Choroid plexus epithelial cell (primary cell): ENCODE results near the gene EFNB3.

Source experiments
- DNase-seq: peaks from one replicate; pipeline ENCODE4 v3.0.0-alpha.2; 2010; ENCODE audit warnings: low read depth
- H3K4me3 ChIP-seq: 2 replicates; pipeline ENCODE4 v1.5.1; 2011; ENCODE audit warnings: low read depth, mild to moderate bottlenecking, control low read depth, low read length, moderate library complexity
- CTCF ChIP-seq: conservative IDR thresholded peaks from 2 replicates; pipeline ENCODE4 v1.5.1; 2011; ENCODE audit warnings: low read depth, mild to moderate bottlenecking, control low read depth, inconsistent platforms, low read length, moderate library complexity

EFNB3 gene

DNA sequence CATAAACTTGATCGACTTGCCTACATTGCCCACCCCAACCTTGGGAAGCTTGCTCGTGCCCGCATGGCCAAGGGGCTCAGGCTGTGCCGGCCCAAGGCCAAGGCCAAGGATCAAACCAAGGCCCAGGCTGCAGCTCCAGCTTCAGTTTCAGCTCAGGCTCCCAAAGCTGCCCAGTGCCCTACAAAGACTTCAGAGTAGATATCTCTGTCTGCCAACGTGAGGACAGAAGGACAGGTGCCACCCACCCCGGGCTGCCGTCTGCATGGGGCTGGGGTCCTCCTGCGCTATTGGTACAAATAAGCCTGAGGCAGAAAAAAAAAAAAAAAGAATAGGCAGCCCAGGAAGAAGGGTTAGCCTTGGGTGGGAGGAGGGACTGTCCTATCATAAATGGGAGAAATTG, 49.7 kb downstream of the EFNB3 start:
- no peak for DNase-seq
- TF ChIP-seq CTCF, result no peak
- H3K4me3 ChIP-seq, result no peak overlapping the region

GRCh38 chr17:7755095-7755890, 50.3 kb downstream of the EFNB3 start:
- DNase-seq, result no peak
- no peak overlapping the region for H3K4me3 ChIP-seq
- TF ChIP-seq CTCF, result no peak

GRCh38 chr17:7756968-7757367, 52.0 kb downstream of the EFNB3 start:
- no peak for TF ChIP-seq CTCF
- H3K4me3 ChIP-seq, result no peak overlapping the region
- no peak for DNase-seq
